Parathyroid adenoma (tissue), 2 donors: Measurements from ENCODE around the gene SUGP1.

ENCODE experiments used
- H2AFZ ChIP-seq: fragments of 300-600 bp; sonication (generic); one replicate; pipeline ENCODE4 v1.7.0; 2017; ENCODE audit warnings: antibody characterized with exemption, mild to moderate bottlenecking
- H3K27ac ChIP-seq: fragments of 300-600 bp; sonication (generic); one replicate; pipeline ENCODE4 v1.7.0; 2017
- H3K27me3 ChIP-seq: fragments of 300-600 bp; sonication (generic); one replicate; pipeline ENCODE4 v1.7.0; 2017; ENCODE audit warnings: low read length; ENCODE audit not compliant: control insufficient read depth, insufficient read depth
- H3K36me3 ChIP-seq: fragments of 300-600 bp; sonication (generic); one replicate; pipeline ENCODE4 v1.7.0; 2017; ENCODE audit warnings: low read length; ENCODE audit not compliant: control insufficient read depth, insufficient read depth
- H3K4me1 ChIP-seq: fragments of 300-600 bp; sonication (generic); one replicate; pipeline ENCODE4 v1.7.0; 2017; ENCODE audit warnings: control low read depth
- H3K4me2 ChIP-seq: fragments of 300-600 bp; sonication (generic); one replicate; pipeline ENCODE4 v1.7.0; 2017; ENCODE audit warnings: low read length
- H3K4me3 ChIP-seq: fragments of 300-600 bp; sonication (generic); one replicate; pipeline ENCODE4 v1.7.0; 2017; ENCODE audit warnings: low read depth, low read length
- H3K79me2 ChIP-seq: fragments of 300-600 bp; sonication (generic); one replicate; pipeline ENCODE4 v1.7.0; 2017; ENCODE audit warnings: control low read depth
- H3K9ac ChIP-seq: fragments of 300-600 bp; sonication (generic); one replicate; pipeline ENCODE4 v1.7.0; 2017; ENCODE audit warnings: mild to moderate bottlenecking
- H3K9me3 ChIP-seq: fragments of 300-600 bp; sonication (generic); one replicate; pipeline ENCODE4 v1.7.0; 2017; ENCODE audit warnings: low read length; ENCODE audit not compliant: control insufficient read depth
- TF ChIP-seq, protein P1 (sequence below): fragments of 300-600 bp; sonication (generic); IDR thresholded peaks from one replicate; pipeline ENCODE4 v1.7.0; 2017; ENCODE audit warnings: antibody characterized with exemption, mild to moderate bottlenecking
- donor health status: primary hyperparathyroidism.

Gene SUGP1

GRCh38 chr19:19320361-19321140, at the start of gene SUGP1, which contains the start of gene MAU2:
Gene SUGP1, minus strand, starts transcription at chr19:19320509. Its CDS starts 13 bp downstream, at chr19:19320496.
Gene MAU2, plus strand, starts transcription at chr19:19320829. Its CDS starts 31 bp downstream, at chr19:19320860.
- H3K79me2 ChIP-seq, result peaks cover 67% of the 10 kb centered on the region
- H3K9ac ChIP-seq, result peak within 1 kb of the TSS; percentile 94
- TF ChIP-seq, protein P1, sequence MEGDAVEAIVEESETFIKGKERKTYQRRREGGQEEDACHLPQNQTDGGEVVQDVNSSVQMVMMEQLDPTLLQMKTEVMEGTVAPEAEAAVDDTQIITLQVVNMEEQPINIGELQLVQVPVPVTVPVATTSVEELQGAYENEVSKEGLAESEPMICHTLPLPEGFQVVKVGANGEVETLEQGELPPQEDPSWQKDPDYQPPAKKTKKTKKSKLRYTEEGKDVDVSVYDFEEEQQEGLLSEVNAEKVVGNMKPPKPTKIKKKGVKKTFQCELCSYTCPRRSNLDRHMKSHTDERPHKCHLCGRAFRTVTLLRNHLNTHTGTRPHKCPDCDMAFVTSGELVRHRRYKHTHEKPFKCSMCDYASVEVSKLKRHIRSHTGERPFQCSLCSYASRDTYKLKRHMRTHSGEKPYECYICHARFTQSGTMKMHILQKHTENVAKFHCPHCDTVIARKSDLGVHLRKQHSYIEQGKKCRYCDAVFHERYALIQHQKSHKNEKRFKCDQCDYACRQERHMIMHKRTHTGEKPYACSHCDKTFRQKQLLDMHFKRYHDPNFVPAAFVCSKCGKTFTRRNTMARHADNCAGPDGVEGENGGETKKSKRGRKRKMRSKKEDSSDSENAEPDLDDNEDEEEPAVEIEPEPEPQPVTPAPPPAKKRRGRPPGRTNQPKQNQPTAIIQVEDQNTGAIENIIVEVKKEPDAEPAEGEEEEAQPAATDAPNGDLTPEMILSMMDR, result peak; percentile 57
- peak within 1 kb of the TSS; percentile 96 for H3K27ac ChIP-seq
- peak within 1 kb of the TSS; percentile 97 for H2AFZ ChIP-seq
- no peaks in the 10 kb centered on the region for H3K36me3 ChIP-seq
- peak within 1 kb of the TSS; percentile 88 for H3K4me3 ChIP-seq
- peaks cover 3% of the 10 kb centered on the region for H3K4me1 ChIP-seq
- no peaks in the 10 kb centered on the region for H3K27me3 ChIP-seq
- H3K4me2 ChIP-seq, result peak within 1 kb of the TSS; percentile 75
- H3K9me3 ChIP-seq, result no peaks in the 10 kb centered on the region

DNA sequence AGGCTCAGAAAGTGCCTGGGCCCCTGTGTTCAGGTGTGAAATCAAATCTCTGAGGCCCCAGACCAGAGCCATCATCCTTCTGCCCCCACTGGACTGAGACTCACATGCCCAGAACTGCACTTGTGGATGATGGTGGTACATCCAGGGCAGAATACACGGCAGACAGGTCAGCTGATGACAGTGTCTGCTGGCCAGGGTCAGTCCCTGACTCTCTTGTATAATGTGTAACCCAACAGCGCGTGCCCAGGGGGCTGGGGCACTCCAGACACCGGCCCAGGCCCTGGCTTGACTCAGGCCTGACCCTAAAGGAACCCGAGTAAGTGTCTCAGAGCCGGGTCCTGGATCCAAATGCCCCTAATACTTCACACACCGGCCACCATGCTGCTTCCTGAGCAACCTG, 47.8 kb upstream of the SUGP1 start:
- H3K4me2 ChIP-seq, result no peak overlapping the region
- H3K4me1 ChIP-seq, result peaks cover 8% of the 10 kb centered on the region
- no peak overlapping the region for H3K4me3 ChIP-seq
- H3K79me2 ChIP-seq, result no peaks in the 10 kb centered on the region
- H3K36me3 ChIP-seq, result no peaks in the 10 kb centered on the region
- H3K27ac ChIP-seq, result no peak overlapping the region
- no peaks in the 10 kb centered on the region for H3K27me3 ChIP-seq
- H3K9me3 ChIP-seq, result no peaks in the 10 kb centered on the region
- TF ChIP-seq, protein P1, result no peak
- H3K9ac ChIP-seq, result no peak overlapping the region
- no peak overlapping the region for H2AFZ ChIP-seq

DNA sequence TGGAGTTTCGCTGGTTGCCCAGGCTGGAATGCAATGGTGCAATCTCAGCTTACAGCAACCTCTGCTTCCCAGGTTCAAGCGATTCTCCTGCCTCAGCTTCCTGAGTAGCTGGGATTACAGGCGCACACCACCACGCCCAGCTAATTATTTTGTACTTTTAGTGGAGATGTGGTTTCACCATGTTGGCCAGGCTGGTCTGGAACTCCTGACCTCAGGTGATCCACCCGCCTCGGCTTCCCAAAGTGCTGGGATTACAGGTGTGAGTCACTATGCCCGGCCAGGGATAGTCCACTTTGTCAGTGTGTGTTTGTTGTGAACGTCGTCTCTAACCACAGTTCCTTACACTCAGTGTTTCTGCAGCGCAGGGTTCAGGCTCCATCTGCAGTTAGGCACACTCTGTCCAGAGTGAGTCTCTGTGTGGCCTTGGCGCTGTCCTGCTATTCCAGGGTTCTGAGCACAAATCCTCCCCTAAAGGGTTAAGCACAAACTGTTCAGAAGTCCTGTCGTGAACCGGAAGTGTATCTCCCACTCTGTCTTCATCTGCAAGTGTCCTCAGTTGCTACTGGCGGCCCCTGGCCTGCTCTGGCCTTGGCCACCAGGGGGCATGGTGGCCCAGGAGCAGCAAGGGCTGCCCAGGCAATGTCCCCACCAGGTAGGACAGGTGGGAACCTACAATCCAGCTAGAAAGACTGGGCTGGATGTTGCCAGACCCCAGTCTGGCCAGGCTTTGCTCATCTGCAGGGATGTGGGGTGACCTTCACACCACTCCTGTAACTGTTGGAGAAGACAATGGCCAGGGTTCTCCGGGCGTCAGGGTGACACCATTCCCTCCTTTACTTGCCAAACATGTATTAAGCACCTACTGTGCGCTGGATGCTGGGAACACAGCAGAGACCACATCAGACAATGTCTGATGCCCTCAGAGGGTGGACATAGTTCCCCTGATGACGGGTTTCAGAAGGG, 46.4 kb upstream of the SUGP1 start:
- Histone ChIP-seq H3K79me2 (no peaks in the 10 kb centered on the region), H3K9me3 (no peaks in the 10 kb centered on the region), H3K4me2 (no peak overlapping the region), H3K27ac (peak overlapping the region; percentile 19), H3K27me3 (no peaks in the 10 kb centered on the region), H2AFZ (peak overlapping the region; percentile 85), H3K4me3 (no peak overlapping the region), H3K9ac (no peak overlapping the region), H3K36me3 (no peaks in the 10 kb centered on the region), H3K4me1 (peaks cover 8% of the 10 kb centered on the region)
- TF ChIP-seq, protein P1, result peak; percentile 98

DNA sequence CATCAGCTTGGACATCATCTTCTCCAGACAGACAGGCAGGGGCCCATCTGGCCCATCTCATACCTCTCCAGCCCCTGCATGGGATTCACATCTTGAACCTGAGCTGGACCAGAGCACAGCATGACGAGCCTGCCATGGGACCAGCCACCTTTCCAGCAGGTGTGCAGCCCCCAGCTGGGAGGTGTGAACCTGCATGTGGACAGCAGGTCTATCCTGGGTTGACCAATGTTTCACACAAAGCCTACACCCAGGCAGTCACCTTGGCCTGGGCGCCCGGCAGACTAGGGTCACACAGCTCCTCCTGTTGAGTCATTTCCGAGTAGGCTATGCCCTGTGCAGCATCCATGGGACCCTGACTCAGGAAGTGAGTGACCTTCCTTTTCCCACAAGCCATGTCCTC, 41.8 kb upstream of the SUGP1 start:
- Histone ChIP-seq H3K9me3 (no peaks in the 10 kb centered on the region), H3K79me2 (no peaks in the 10 kb centered on the region), H3K27ac (no peak overlapping the region), H3K4me1 (peaks cover 7% of the 10 kb centered on the region), H3K36me3 (no peaks in the 10 kb centered on the region), H3K4me3 (no peak overlapping the region), H3K4me2 (no peak overlapping the region), H2AFZ (no peak overlapping the region), H3K27me3 (no peaks in the 10 kb centered on the region), H3K9ac (no peak overlapping the region)
- TF ChIP-seq, protein P1, result no peak
